ENCODE measurements around the gene PARP14. TPM values are rescaled to one million over a fixed set of nuclear protein-coding genes. Genes with fewer than 3 reads are reported as not detected.

Gene PARP14
- total and polyA plus RNA-seq, 10 of the 15 experiments (the other 5 are each of a cell fraction or from before 2014, with no cell fraction given) = 21.6 to 189 (median 92.7) TPM

DNA sequence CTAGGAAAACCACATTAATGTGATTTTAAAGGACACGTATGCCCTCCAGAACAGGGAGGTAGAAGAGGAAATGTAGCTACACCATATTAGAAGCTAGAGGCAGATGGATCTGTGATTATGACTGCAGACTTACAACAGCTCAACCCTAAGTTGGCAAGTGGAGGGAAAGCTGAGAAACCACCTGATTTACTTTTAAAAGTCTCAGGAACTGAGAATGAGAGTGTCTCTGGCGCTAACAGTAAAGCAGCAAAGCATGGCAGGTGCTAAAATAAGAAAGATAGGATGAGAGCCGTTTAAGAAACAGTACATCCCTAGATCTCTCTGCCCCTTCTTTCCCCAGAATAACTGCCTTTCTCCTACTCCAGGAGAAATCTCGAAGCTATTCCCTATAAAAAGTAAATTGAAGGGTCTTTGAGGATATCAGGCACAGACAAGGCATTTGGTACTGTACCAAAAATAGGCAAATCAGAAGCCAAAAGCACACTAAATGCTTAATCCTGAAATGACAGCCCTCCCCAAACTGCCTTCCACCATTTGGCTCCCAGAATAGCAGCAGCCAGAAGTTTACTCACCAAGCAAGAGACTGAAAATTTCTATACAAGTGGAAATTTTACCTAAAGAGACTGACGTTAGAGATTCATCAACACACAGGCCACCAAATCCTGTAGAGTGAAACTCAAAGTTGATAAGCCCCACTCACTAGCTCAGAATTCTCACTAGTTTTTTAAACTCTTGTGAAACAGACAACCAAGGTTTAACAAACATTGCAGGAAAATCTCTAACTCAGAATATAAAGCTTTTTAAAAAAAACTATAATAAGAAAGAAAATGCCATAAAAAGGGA lies 34.3 kb upstream of the PARP14 start (continued):
- TF ChIP-seq, protein P1, sequence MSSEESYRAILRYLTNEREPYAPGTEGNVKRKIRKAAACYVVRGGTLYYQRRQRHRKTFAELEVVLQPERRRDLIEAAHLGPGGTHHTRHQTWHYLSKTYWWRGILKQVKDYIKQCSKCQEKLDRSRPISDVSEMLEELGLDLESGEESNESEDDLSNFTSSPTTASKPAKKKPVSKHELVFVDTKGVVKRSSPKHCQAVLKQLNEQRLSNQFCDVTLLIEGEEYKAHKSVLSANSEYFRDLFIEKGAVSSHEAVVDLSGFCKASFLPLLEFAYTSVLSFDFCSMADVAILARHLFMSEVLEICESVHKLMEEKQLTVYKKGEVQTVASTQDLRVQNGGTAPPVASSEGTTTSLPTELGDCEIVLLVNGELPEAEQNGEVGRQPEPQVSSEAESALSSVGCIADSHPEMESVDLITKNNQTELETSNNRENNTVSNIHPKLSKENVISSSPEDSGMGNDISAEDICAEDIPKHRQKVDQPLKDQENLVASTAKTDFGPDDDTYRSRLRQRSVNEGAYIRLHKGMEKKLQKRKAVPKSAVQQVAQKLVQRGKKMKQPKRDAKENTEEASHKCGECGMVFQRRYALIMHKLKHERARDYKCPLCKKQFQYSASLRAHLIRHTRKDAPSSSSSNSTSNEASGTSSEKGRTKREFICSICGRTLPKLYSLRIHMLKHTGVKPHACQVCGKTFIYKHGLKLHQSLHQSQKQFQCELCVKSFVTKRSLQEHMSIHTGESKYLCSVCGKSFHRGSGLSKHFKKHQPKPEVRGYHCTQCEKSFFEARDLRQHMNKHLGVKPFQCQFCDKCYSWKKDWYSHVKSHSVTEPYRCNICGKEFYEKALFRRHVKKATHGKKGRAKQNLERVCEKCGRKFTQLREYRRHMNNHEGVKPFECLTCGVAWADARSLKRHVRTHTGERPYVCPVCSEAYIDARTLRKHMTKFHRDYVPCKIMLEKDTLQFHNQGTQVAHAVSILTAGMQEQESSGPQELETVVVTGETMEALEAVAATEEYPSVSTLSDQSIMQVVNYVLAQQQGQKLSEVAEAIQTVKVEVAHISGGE (CRISPR knock-in tag; IDR thresholded peaks at IDR 0.05) = no peak
- peak; percentile 52 for TF ChIP-seq ZNF687 (IDR thresholded peaks at IDR 0.05)
- TF ChIP-seq SUPT20H (IDR thresholded peaks at IDR 0.05; ENCODE audit: borderline replicate concordance, control insufficient read depth, low read depth, low read length) = no peak
- TF ChIP-seq ZNF384 (IDR thresholded peaks at IDR 0.05; ENCODE audit: borderline replicate concordance, low read depth, low read length) = no peak
- TF ChIP-seq MYB (IDR thresholded peaks at IDR 0.05; ENCODE audit: borderline replicate concordance, low read depth, low read length) = no peak
- TF ChIP-seq BCL11A (IDR thresholded peaks at IDR 0.05; ENCODE audit: low read depth, low read length) = no peak
- TF ChIP-seq SKIL (IDR thresholded peaks at IDR 0.05; ENCODE audit: low read depth, poor library complexity, severe bottlenecking) = peak; percentile 30
- TF ChIP-seq E4F1 (IDR thresholded peaks at IDR 0.05; ENCODE audit: borderline replicate concordance, partially characterized antibody) = no peak
- no peak for TF ChIP-seq KLF5 (IDR thresholded peaks at IDR 0.05; ENCODE audit: partially characterized antibody)
- TF ChIP-seq RAD21 (IDR thresholded peaks at IDR 0.05; ENCODE audit: insufficient read depth, low read depth, low read length) = no peak
- TF ChIP-seq GATAD2B (conservative IDR thresholded peaks at IDR 0.05; ENCODE audit: low read depth) = 0 out of 2 replicates have a peak, but pooled peaks have one; percentile 48
- no peak for TF ChIP-seq SIN3A (IDR thresholded peaks at IDR 0.05; ENCODE audit: low read depth, low read length)
- peak; percentile 28; the same call in 1 of the 2 replicates for TF ChIP-seq SPI1 (IDR thresholded peaks at IDR 0.05; ENCODE audit: borderline replicate concordance, insufficient read depth, low read depth, low read length)
- no peak for TF ChIP-seq ZZZ3 (IDR thresholded peaks at IDR 0.05; ENCODE audit: control insufficient read depth, insufficient read length, low read depth)
- no peak for TF ChIP-seq EED (IDR thresholded peaks at IDR 0.05; ENCODE audit: low read depth)

Data from GM12878 (cell line).